Stomach (tissue), 19 donors: Measurements from ENCODE around the gene THAP5. TPM values are rescaled to one million over a fixed set of nuclear protein-coding genes. Genes with fewer than 3 reads are reported as not detected.
A peak's percentile ranks its signal among the peaks of the same experiment; 100 is the strongest.

Experiments used
- DNase-seq, 2 donors: peaks; one replicate each; pipeline versions ENCODE4 v3.0.0 to v3.0.0-alpha.2; 2013 to 2019
- H3K27ac ChIP-seq, 5 donors: fragments of 200-600 bp in 4 of 5; sonication (generic) in 4 of 5; one replicate each; pipeline ENCODE4 v1.5.1; 2013 to 2019; ENCODE audit warnings: mild to moderate bottlenecking in 1 of 5, moderate library complexity in 1 of 5
- H3K27me3 ChIP-seq, 3 donors: fragments of 200-600 bp; sonication (generic); one replicate each; pipeline ENCODE4 v1.5.1; 2017 to 2019; ENCODE audit warnings: mixed run types in 1 of 3
- H3K36me3 ChIP-seq, 4 donors: fragments of 200-600 bp; sonication (generic); 1 replicate in 3 of 4; 2 replicates in 1 of 4; pipeline ENCODE4 v1.5.1; 2016 to 2019
- H3K4me1 ChIP-seq, 4 donors: fragments of 200-600 bp; sonication (generic); one replicate each; pipeline ENCODE4 v1.5.1; 2016 to 2019
- H3K4me3 ChIP-seq, 4 donors: fragments of 200-600 bp; sonication (generic) in 3 of 4; one replicate each; pipeline ENCODE4 v1.5.1; 2016 to 2019; ENCODE audit warnings: mild to moderate bottlenecking in 1 of 4
- H3K9me3 ChIP-seq, 4 donors: fragments of 200-600 bp; sonication (generic); one replicate each; pipeline ENCODE4 v1.5.1; 2016 to 2019
- EP300 ChIP-seq: sonication (generic); formaldehyde crosslinking; IDR thresholded peaks from one replicate; pipeline ENCODE4 v1.6.1; 2017; ENCODE audit warnings: antibody characterized with exemption
- POLR2A ChIP-seq, 4 donors: fragments of 450-650 bp; IDR thresholded peaks; one replicate each; pipeline ENCODE4 v1.6.1; 2016; ENCODE audit warnings: antibody characterized with exemption in 4 of 4, control low read depth in 2 of 4, mild to moderate bottlenecking in 1 of 4, moderate library complexity in 1 of 4
- POLR2AphosphoS5 ChIP-seq, 3 donors: sonication (generic); formaldehyde crosslinking; IDR thresholded peaks; one replicate each; pipeline ENCODE4 v1.6.1; 2016; ENCODE audit warnings: antibody characterized with exemption in 3 of 3
- WGBS, 5 donors: extraction: QIAGEN DNeasy Blood & Tissue Kit in 3 of 5; methylation state at CpG; one replicate each; pipeline versions ENCODE4 v1.1.5 to v1.1.7; 2013 to 2018; 5-methylcytosine and 5-hydroxymethylcytosine counted together
- intact Hi-C: fragments of 100-400 bp; cut with DNase I; formaldehyde crosslinking; loops from one replicate; pipeline ENCODE4 v1.15.1; 2023; ENCODE audit warnings: low total_unique reads
- long read RNA-seq, 10 donors: transcript quantifications; one replicate each; lab custom pipeline, GENCODE V29; 2026
- polyA plus RNA-seq, 3 donors: library from polyadenylated mRNA; stranded (reverse); fragments of 200-250 nt; gene quantifications; one replicate each; pipeline ENCODE4 v1.2.3, GENCODE V29; 2013
- total RNA-seq, 5 donors: library from RNA; depleted of rRNA; stranded (reverse); fragments of >200 nt; gene quantifications; one replicate each; pipeline versions ENCODE4 v1.1.0 to v1.2.3, GENCODE V29; 2014 to 2016
- TF ChIP-seq, protein P1 (sequence below), 7 experiments: fragments of 450-650 bp in 4 of 7; fragments of 200-600 bp in 3 of 7; sonication (generic) in 3 of 7; IDR thresholded peaks; one replicate each; pipeline ENCODE4 v1.5.1; 2016 to 2019; ENCODE audit warnings: antibody characterized with exemption in 7 of 7, control low read depth in 2 of 7, mild to moderate bottlenecking in 1 of 7
- donor health status: healthy with polysubstance abuse.
- donor health status: Bipolar disorder and iron deficiency.
- donor health status: healthy.

Gene THAP5
- total RNA-seq (10 to 100 TPM; 16.2 to 73.2 (median 27.4) TPM), polyA plus RNA-seq (1 to 10 TPM; 5.8 to 9.9 (median 7.1) TPM)
- long read RNA-seq, donor 1, partial matches to known transcripts = 0 of 3 reads
- long read RNA-seq, donor 1, other reads (novel, unspliced or antisense) = 0 of 3 reads
- long read RNA-seq, donor 2, partial matches to known transcripts = 0 of 4 reads
- long read RNA-seq, donor 2, other reads (novel, unspliced or antisense) = 0 of 4 reads
- long read RNA-seq, donor 3, partial matches to known transcripts = 0 of 3 reads
- long read RNA-seq, donor 3, other reads (novel, unspliced or antisense) = 0 of 3 reads
- long read RNA-seq, donor 4 = 0 reads
- long read RNA-seq, donor 5, transcript THAP5-203 (3 exons, 3,306 nt) = major isoform, 9 of 11 reads
- long read RNA-seq, donor 5, partial matches to known transcripts = 0 of 11 reads
- long read RNA-seq, donor 5, other reads (novel, unspliced or antisense) = 0 of 11 reads
- long read RNA-seq, donor 6, transcript THAP5-203 (3 exons, 3,306 nt) = major isoform, 11 of 15 reads
- long read RNA-seq, donor 6, partial matches to known transcripts = 0 of 15 reads
- long read RNA-seq, donor 6, other reads (novel, unspliced or antisense) = 0 of 15 reads
- long read RNA-seq, donor 7, transcript THAP5-203 (3 exons, 3,306 nt) = major isoform, 5 of 53 reads
- long read RNA-seq, donor 7, partial matches to known transcripts = 36 of 53 reads
- long read RNA-seq, donor 7, other reads (novel, unspliced or antisense) = 8 of 53 reads
- long read RNA-seq, donor 8, transcript THAP5-203 (3 exons, 3,306 nt) = major isoform, 5 of 7 reads
- long read RNA-seq, donor 8, partial matches to known transcripts = 0 of 7 reads
- long read RNA-seq, donor 8, other reads (novel, unspliced or antisense) = 0 of 7 reads
- long read RNA-seq, donor 9, partial matches to known transcripts = 0 of 7 reads
- long read RNA-seq, donor 9, other reads (novel, unspliced or antisense) = 0 of 7 reads
- long read RNA-seq, donor 10, partial matches to known transcripts = 0 of 4 reads
- long read RNA-seq, donor 10, other reads (novel, unspliced or antisense) = 0 of 4 reads

- Histone ChIP-seq H3K36me3 (peaks cover under 1 to 36% (median 29%) of the 10 kb centered on the region in 4 donors), H3K4me1 (peaks cover 17 to 59% (median 40%) of the 10 kb centered on the region in 4 donors), H3K4me3 (peak within 1 kb of the TSS; percentile 72 to 89 (median 86)), H3K27ac (peak within 1 kb of the TSS; percentile 94 to 98 (median 96)), H3K27me3 (no peaks in the 10 kb centered on the region), H3K9me3 (no peaks in the 10 kb centered on the region)
- WGBS, 5 donors = 0 to 1% (median 0%) methylated on average over 31 to 65 of the region's 65 CpGs
- TF ChIP-seq POLR2AphosphoS5 (IDR thresholded peaks at IDR 0.05) (peak; percentile 97 to 99 (median 97)), POLR2A (IDR thresholded peaks at IDR 0.05) (peak in 2 of 4 donors; percentile 97 to 99), EP300 (peak; percentile 22)
- TF ChIP-seq, protein P1, sequence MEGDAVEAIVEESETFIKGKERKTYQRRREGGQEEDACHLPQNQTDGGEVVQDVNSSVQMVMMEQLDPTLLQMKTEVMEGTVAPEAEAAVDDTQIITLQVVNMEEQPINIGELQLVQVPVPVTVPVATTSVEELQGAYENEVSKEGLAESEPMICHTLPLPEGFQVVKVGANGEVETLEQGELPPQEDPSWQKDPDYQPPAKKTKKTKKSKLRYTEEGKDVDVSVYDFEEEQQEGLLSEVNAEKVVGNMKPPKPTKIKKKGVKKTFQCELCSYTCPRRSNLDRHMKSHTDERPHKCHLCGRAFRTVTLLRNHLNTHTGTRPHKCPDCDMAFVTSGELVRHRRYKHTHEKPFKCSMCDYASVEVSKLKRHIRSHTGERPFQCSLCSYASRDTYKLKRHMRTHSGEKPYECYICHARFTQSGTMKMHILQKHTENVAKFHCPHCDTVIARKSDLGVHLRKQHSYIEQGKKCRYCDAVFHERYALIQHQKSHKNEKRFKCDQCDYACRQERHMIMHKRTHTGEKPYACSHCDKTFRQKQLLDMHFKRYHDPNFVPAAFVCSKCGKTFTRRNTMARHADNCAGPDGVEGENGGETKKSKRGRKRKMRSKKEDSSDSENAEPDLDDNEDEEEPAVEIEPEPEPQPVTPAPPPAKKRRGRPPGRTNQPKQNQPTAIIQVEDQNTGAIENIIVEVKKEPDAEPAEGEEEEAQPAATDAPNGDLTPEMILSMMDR (IDR thresholded peaks at IDR 0.05) = peak in 1 of 7 experiments; percentile 9
- peak; percentile 99 to 100 for DNase-seq
- intact Hi-C loops = no loop called here
Observed at GRCh38 chr7:108569381-108570145, at the start of gene THAP5, which contains the start of gene DNAJB9. Gene THAP5, minus strand, starts transcription at chr7:108569706. Its CDS starts 137 bp downstream, at chr7:108569569. Gene DNAJB9, plus strand, starts transcription at chr7:108569874. Its CDS starts 1,853 bp downstream, at chr7:108571727.

DNA sequence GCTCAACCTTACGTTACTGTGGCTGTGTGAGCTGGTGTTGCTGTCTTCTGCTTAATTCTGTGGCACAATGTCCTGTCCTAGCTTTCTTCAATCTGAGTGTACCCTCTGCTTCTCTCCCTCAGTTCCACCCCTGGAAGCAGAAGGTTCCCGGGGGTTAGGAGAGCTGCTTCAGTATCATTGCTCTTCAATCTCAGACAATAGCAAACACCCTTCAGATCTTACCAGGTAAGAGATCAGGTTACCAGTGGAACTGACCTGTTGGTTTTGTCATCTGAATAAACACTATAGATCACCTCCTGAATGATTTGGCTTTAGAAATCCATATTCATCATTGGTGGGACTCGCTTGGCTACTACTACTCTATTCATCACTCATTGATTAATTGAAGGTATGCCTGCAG, 48.5 kb upstream of the THAP5 start:
- H3K4me1 ChIP-seq = peaks cover 0 to 9% (median 3%) of the 10 kb centered on the region in 4 donors
- TF ChIP-seq, protein P1 (IDR thresholded peaks at IDR 0.05) = no peak
- TF ChIP-seq POLR2A (IDR thresholded peaks at IDR 0.05) (no peak), EP300 (no peak), POLR2AphosphoS5 (IDR thresholded peaks at IDR 0.05) (no peak)
- no peak overlapping the region for H3K27ac ChIP-seq
- intact Hi-C loops = no loop called here
- 71 to 83% (median 78%) methylated on average over 3 of the region's 3 CpGs for WGBS, 5 donors
- no peaks in the 10 kb centered on the region for H3K27me3 ChIP-seq
- no peak overlapping the region for H3K4me3 ChIP-seq
- H3K36me3 ChIP-seq = no peaks in the 10 kb centered on the region
- no peaks in the 10 kb centered on the region for H3K9me3 ChIP-seq
- DNase-seq = no peak

- Histone ChIP-seq H3K27me3 (no peaks in the 10 kb centered on the region), H3K4me3 (no peak overlapping the region), H3K27ac (no peak overlapping the region), H3K4me1 (peaks cover 0 to 9% (median 3%) of the 10 kb centered on the region in 4 donors), H3K9me3 (no peaks in the 10 kb centered on the region), H3K36me3 (no peaks in the 10 kb centered on the region)
- DNase-seq = no peak
- TF ChIP-seq POLR2A (IDR thresholded peaks at IDR 0.05) (no peak), EP300 (no peak), POLR2AphosphoS5 (IDR thresholded peaks at IDR 0.05) (no peak)
- TF ChIP-seq, protein P1 (IDR thresholded peaks at IDR 0.05) = no peak
- intact Hi-C loops = no loop called here
- 87 to 94% (median 93%) methylated on average over 3 of the region's 3 CpGs for WGBS, 5 donors
Observed at GRCh38 chr7:108614896-108615295, 45.4 kb upstream of the THAP5 start.
